H7 (cell line): Measurements from ENCODE around the gene NSUN2. TPM values are rescaled to one million over a fixed set of nuclear protein-coding genes. Genes with fewer than 3 reads are reported as not detected.
A peak's percentile ranks its signal among the peaks of the same experiment; 100 is the strongest.
"Not testable (repeated sequence)": the region's sequence is repeated elsewhere in the genome, so short reads cannot be mapped to it uniquely, and the experiment has no call there.

ENCODE experiments used
- DNase-seq: peaks from one replicate; pipeline ENCODE4 v3.0.0; 2012
- H3K27me3 ChIP-seq: 2 replicates; pipeline ENCODE4 v1.6.0; 2011; ENCODE audit warnings: mild to moderate bottlenecking, low read length; ENCODE audit not compliant: control insufficient read depth, insufficient read depth
- H3K36me3 ChIP-seq: replicated peaks from 2 replicates; pipeline ENCODE4 v1.5.1; 2011; ENCODE audit warnings: low read length; ENCODE audit not compliant: control insufficient read depth, insufficient read depth
- H3K4me3 ChIP-seq: 2 replicates; pipeline ENCODE4 v1.5.1; 2011; ENCODE audit warnings: low read depth, mild to moderate bottlenecking, control low read depth, low read length, moderate library complexity; ENCODE audit not compliant: insufficient read depth
- total RNA-seq: library from RNA; depleted of rRNA; stranded (reverse); fragments of >200 nt; shearing (Covaris generic); gene quantifications from 2 replicates; pipeline ENCODE4 v1.2.3, GENCODE V29; 2014; rRNA removed

The NSUN2 gene
- 71.1 and 73.1 TPM in 2 replicates for total RNA-seq

DNA sequence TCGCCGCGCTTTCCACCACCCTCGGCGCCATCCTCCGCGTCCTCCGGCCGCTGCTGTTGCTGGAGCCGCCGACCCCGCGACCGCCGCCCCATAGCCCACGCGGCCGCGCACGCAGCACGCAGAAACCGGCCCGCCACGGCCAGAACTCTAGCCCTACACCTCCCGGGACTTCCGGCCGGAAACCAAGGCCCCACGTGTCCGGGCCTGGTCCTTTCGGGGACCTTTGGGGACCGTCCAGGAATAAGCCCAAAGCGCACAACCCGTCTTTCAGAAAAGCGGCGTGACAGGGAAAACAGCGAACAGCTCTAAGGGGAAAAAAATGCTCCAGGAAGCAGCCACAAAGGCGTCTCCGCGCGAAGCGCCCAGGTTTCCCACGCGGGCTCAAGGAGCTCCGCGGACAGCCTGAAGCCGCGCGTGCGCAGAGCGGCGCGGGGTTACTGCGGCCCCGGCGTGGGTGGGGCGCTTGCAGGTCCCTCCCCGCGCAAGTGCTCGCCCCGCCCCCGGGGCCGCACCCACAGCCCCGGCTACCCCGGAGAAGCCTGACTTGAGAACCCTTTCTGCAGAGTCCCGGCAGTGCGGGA is at the start of gene NSUN2, which contains the start of gene SRD5A1:
NSUN2 (minus strand) TSS at position 157 of the 581 bp plus-strand sequence; CDS start at position 92, 65 bp downstream.
SRD5A1 (plus strand) TSS at position 553 of the 581 bp plus-strand sequence. CDS start 137 bp downstream, outside the sequence.
- peak within 1 kb of the TSS; percentile 79 for H3K4me3 ChIP-seq
- H3K36me3 ChIP-seq = peaks cover 14% of the 10 kb centered on the region
- no peaks in the 10 kb centered on the region for H3K27me3 ChIP-seq
- DNase-seq = peak; percentile 99

DNA sequence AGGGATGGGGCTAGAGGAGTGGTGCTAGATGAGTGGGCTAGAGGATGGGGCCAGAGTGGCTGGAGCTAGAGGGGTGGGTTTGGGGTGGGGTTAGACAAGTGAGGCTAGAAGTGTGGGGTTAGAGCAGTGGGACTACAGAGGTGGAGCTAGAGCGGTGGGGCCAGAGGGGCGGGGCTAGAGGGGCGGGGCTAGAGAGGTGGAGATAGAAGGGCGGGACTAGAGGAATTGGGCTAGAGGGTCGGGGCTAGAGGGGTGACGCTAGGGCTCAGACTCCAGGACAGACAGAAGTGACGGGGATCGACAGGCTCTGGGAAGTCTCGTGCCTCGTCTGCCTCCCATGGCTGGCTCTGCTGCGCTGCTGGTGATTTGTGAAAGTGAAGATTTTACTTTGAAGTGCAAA is 49.4 kb upstream of the NSUN2 start:
- DNase-seq = peak; percentile 71
- Histone ChIP-seq H3K4me3 (no peak overlapping the region), H3K27me3 (no peaks in the 10 kb centered on the region; the same call in 1 of the 2 replicates), H3K36me3 (no peaks in the 10 kb centered on the region)

DNA sequence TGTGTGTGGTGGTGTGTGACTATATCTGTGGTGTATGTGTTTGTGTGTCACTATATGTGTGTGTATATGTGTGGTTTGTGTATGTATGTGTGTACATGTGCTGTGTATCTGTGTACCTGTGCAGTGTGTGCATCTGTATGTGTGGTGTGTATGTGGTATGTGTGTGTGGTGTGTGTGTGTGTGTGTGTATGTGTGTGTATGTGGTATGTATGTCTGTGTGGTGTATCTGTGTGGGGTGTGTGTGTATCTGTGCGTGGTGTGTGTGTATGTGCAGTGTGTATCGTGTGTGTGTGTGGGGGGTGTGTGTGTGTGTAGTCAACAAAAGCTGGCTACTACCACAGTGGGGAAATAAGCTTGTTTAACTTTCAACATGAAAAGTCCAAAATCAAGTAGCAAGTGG is 48.8 kb upstream of the NSUN2 start:
- H3K36me3 ChIP-seq = no peaks in the 10 kb centered on the region
- no peaks in the 10 kb centered on the region; the same call in 1 of the 2 replicates for H3K27me3 ChIP-seq
- no peak for DNase-seq
- no peak overlapping the region for H3K4me3 ChIP-seq

DNA sequence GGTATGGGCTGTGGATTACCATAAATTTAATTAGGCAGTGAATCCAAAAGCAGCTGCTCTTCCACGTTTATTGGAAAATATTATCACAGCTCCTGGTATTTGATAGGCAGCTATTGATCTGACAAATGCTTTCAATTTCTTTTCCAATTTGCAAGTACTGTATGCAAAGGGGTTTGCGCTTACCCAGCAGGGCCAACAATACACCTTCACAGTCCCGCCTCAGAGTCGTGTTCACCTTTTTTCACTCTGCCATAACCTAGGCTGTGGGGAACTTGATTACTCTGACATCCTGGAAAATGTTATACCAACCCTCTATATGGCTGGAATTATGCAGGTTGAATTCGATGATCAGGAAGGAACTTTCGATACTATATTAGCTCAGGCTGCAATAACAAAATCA is 48.1 kb upstream of the NSUN2 start:
- no peaks in the 10 kb centered on the region; the same call in 1 of the 2 replicates for H3K27me3 ChIP-seq
- DNase-seq = no peak
- H3K4me3 ChIP-seq = no peak overlapping the region
- H3K36me3 ChIP-seq = no peaks in the 10 kb centered on the region

DNA sequence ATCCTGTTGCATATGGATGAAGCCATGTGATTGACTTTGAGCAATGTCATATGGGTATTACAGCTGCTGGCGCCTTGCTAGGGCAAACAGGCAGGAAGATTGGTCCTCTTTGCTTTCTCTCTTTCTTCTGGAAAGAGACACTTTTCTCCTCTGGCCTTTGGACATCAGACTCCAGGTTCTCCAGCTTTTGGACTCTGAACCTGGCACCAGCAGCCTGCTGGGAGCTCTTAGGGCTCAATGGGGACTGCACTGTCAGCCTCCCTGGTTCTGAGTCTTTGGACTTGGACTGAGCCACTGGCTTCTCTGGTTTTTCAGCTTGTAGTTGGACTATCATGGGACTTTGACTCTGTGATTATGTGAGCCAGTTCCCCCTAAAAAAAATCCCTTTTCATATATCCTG is 45.5 kb upstream of the NSUN2 start:
- no peaks in the 10 kb centered on the region for H3K36me3 ChIP-seq
- DNase-seq = no peak
- H3K27me3 ChIP-seq = no peaks in the 10 kb centered on the region
- no peak overlapping the region for H3K4me3 ChIP-seq

DNA sequence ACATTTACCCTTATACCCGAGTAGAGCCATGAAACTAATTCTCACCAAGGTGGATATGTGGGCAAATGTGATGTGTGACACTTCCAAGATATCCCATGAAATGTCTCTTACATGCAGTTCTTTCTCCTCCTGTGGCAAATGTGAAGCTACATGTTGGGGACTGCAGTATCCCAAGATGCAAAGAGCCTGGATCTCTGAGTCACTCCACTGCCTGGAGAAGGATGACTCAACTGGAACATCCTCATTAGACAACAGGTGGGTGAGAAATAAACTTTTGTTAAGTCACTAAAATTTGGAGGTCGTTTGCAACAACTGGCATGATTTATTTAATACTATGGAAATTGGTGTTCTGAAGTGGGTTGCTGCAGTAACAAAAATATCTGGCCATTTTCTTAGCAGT is 43.9 kb upstream of the NSUN2 start:
- H3K36me3 ChIP-seq = no peaks in the 10 kb centered on the region
- H3K27me3 ChIP-seq = no peaks in the 10 kb centered on the region
- no peak for DNase-seq
- no peak overlapping the region for H3K4me3 ChIP-seq

DNA sequence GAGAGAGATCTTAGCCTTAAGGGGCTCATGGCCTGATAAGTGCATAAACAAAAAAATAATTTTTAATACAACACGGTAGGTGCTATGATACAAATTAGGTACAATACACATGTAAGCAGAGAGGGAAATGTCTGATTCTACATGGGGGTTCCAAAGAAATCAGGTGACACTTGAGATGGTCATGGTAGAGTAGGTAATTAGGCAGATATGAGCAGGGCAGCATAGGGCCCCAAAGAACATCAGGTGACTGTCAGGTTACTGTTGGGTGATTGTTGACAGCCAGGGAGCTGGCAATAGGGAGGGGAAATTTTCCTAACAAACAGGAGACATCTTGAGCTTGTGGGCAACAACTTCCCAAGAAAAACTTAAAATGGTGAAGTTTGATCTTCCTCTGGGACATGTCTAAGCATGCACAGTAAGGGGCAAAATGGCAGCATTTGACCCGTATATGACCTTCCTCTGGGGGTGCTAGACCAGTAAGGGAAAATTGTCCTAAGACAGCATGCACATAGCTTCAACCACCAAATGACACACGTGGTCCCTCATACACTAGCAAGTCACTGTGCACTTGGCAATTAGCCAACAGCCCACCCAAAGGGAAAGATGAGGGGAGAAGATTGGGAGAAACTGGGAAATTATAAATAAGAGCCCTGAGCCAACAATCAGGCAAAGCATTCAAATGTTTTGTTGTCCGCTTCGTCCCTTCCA is 43.1 kb upstream of the NSUN2 start:
- Histone ChIP-seq H3K4me3 (no peak overlapping the region), H3K36me3 (no peaks in the 10 kb centered on the region), H3K27me3 (no peaks in the 10 kb centered on the region)
- no peak for DNase-seq

DNA sequence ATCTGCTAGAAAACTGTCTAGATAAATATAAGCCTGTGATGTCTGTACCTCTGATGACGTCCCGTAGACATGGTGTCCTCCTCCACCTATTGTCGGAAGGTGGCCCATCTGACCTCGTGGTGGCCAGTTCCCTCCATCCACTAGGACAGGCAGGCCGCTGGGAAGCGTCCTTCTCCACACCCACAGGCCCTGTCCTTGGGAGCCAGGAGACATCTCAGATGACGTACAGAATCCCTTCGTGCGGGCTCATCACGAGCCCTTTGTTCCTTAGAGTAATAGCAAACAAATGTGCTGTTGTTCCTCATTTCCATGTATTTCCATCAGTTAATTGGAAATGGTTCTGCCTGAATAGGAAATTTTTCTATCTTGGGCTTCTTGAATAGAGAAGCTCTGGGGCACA is 42.0 kb upstream of the NSUN2 start:
- no peak for DNase-seq
- Histone ChIP-seq H3K36me3 (no peaks in the 10 kb centered on the region), H3K4me3 (no peak overlapping the region), H3K27me3 (no peaks in the 10 kb centered on the region)

DNA sequence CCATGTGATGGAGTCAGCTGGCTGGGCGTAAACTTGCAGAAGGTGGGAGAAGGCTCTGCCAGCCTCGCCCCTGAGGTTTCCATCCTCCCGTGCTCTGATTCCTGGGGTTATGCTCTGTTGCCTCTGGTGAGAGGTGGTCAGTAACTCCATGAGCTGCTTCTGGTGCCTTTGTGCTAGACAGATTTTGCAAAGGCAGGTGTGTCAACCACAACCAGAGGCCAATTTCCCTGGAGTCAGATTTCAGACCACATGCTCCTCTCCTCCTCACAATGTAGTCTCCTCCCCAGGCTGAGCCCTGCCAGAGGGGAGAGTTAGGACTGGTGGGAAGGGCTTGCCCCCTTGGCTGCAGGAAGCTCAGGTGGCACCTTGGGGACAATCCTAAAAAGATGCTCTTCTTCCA is 41.6 kb upstream of the NSUN2 start:
- Histone ChIP-seq H3K27me3 (no peaks in the 10 kb centered on the region), H3K4me3 (no peak overlapping the region), H3K36me3 (no peaks in the 10 kb centered on the region)
- DNase-seq = no peak

DNA sequence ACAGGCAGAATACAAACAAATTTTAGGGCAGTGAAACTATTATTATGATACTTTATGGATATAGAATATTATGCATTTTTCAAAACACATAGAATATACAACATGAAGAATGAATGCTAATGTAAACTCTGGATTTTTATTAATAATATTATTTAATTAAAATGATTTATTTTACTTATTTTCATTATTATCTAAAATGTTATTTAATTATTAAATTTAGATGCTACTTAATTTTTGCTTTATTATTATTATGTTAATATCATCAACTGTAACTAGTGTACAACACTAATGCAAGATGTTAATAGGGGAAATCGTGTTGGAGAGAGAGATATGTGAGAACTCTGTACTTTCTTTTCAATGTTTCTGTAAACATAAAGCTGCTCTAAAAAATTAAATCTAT is 41.1 kb upstream of the NSUN2 start:
- H3K36me3 ChIP-seq = no peaks in the 10 kb centered on the region
- no peaks in the 10 kb centered on the region for H3K27me3 ChIP-seq
- H3K4me3 ChIP-seq = no peak overlapping the region
- DNase-seq = no peak

DNA sequence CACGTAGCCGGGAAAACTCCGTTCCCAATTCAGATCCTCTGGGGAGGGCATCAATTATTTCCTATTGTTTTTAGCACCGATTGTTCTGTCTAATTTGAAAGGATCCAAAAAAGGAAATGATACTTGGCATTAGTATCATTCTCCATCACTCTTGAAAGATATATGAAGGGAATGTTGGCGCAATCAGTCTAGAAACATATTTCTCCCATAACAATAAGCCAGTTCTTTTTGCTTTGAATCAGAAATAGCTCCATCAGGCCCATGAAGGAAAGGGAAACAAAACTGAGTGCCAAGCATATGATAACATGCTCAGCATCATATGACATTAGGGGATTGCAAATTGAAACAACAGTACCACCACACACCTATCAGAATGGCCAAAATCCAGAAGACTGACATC is 40.2 kb upstream of the NSUN2 start:
- Histone ChIP-seq H3K27me3 (no peaks in the 10 kb centered on the region), H3K36me3 (no peaks in the 10 kb centered on the region), H3K4me3 (no peak overlapping the region)
- no peak for DNase-seq

DNA sequence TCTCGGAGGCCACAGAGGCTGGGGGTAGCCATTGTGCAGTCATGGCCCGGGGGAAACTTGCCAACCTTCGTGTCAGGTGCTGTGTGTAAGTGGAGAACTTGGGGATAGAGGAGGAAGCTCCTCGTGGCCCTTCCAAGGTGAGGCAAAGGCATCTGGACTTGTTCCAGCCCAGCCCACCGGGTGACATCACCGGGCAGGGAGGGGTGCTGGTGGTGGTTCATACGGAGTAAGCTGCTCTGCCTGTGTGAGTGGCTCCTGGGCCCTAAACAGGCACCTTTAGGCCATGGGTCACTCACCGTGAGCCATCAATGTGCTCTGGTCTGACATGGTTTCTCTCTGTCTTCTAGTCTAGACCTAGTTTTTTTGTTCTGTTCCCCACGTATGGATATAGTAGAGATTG is 35.9 kb upstream of the NSUN2 start:
- H3K36me3 ChIP-seq, DNase-seq, H3K4me3 ChIP-seq, H3K27me3 ChIP-seq: not testable (repeated sequence)

DNA sequence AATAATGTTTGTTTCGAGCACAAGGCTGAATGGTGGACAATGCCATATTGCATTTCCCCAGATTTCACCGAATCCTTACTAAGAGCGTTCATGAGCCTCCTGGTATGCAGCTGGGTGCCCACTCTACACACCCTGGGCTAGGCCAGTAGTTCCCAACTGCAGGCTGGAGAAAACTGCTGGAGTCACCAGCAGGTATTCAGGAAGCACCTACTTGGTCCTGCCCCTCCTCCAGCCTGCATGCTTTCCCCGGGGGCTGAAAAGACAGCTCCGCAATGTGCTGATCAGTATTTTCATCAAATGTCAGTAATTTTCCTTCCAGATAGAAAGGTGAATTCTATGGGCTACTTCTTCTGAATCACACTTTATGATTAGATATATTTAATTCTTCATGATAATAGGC is 34.8 kb upstream of the NSUN2 start:
- no peaks in the 10 kb centered on the region; the same call in 1 of the 2 replicates for H3K36me3 ChIP-seq
- H3K27me3 ChIP-seq = no peaks in the 10 kb centered on the region
- DNase-seq = peak; percentile 57
- no peak overlapping the region for H3K4me3 ChIP-seq

DNA sequence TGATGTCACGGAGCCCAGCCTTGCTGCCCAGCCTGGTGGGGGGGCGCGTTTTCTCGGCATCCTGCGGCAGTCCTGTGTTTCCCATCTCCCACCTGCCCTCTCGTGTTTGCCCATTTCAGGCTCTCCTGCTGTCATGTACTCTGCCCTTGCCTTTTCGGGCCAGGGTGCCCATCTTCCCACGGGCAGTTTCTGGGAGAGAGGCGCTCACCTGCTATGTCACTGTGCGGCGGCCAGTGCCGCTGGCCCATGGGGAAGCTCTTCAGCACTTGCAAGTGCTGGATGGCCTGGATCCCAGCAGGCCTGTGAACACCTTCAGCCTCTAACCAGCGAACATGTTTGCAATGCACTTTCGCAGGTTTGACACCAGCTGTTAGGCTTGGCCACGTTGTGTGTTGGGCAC is 33.9 kb upstream of the NSUN2 start:
- H3K27me3 ChIP-seq = no peaks in the 10 kb centered on the region
- H3K36me3 ChIP-seq = no peaks in the 10 kb centered on the region; the same call in 1 of the 2 replicates
- no peak for DNase-seq
- no peak overlapping the region for H3K4me3 ChIP-seq

DNA sequence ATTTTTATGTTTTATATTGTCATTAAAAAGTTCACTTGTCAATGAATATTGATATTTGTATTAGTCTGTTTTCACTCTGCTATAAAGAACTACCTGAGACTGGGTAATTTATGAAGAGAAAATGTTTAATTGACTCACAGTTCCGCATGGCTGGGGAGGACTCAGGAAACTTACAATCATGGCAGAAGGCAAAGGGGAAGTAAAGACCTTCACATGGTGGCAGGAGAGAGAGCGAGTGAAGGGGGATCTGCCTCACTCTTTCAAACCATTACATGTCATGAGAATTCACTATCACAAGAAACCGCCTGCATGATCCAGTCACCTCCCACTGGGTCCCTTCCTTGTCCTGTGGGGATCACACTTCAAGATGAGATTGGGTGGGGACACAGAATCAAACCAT is 27.8 kb upstream of the NSUN2 start:
- Histone ChIP-seq H3K36me3 (no peaks in the 10 kb centered on the region; the same call in 1 of the 2 replicates), H3K4me3 (no peak overlapping the region), H3K27me3 (no peaks in the 10 kb centered on the region)
- no peak for DNase-seq
